ENCODE results near the gene GAB3. TPM values are rescaled to one million over a fixed set of nuclear protein-coding genes. Genes with fewer than 3 reads are reported as not detected.
A peak's percentile ranks its signal among the peaks of the same experiment; 100 is the strongest.

GAB3 gene
- polyA plus RNA-seq, 2 of the 4 experiments (the other 2 are of a cell fraction): 0.13 to 0.39 TPM

GRCh38 chrX:154727418-154727817, 23.5 kb downstream of the GAB3 start:
- ChIA-PET CTCF (interaction anchor here (0.7 to 1.2 kb wide), 2 partner anchors 12 to 21 kb away, joined by 3 to 4 read pairs; no protein-coding TSS in a partner anchor), POLR2A (no interaction called here)
- no peaks in the 10 kb centered on the region for H3K9me3 ChIP-seq
- DNase-seq (ENCODE audit: low read depth in 1 of 2, low spot score in 1 of 2) (no peak), FAIRE-seq (peak; percentile 46), ATAC-seq (no peak)
- peaks cover 27% of the 10 kb centered on the region for H3K4me1 ChIP-seq
- TF ChIP-seq FOXS1 (CRISPR knock-in tag; IDR thresholded peaks at IDR 0.05): no peak
- WGBS (ENCODE audit: missing lambda C conversion rate): 71% methylated on average over 1 of the region's 1 CpG
- H3K4me3 ChIP-seq: no peak overlapping the region
- H3K4me2 ChIP-seq: no peak overlapping the region
- H3K27ac ChIP-seq: no peak overlapping the region

GRCh38 chrX:154724993-154725756, 25.7 kb downstream of the GAB3 start:
- no peaks in the 10 kb centered on the region for H3K9me3 ChIP-seq
- H3K4me3 ChIP-seq: no peak overlapping the region
- no peak for FAIRE-seq
- CTCF ChIA-PET: interaction anchor here (0.7 to 1.3 kb wide), 4 partner anchors 8 to 23 kb away, joined by 3 to 4 read pairs (median 3); no protein-coding TSS in a partner anchor
- no peak overlapping the region for H3K4me2 ChIP-seq
- H3K27ac ChIP-seq: no peak overlapping the region
- ATAC-seq: no peak
- H3K4me1 ChIP-seq: peaks cover 8% of the 10 kb centered on the region
- TF ChIP-seq MAFK (IDR thresholded peaks at IDR 0.05; ENCODE audit: partially characterized antibody) (peak; percentile 76), PHF8 (IDR thresholded peaks at IDR 0.05; ENCODE audit: borderline replicate concordance, low read depth) (no peak)
- POLR2A ChIA-PET: no interaction called here
- DNase-seq (ENCODE audit: low read depth in 1 of 2, low spot score in 1 of 2): no peak
- 81% methylated on average over 2 of the region's 2 CpGs for WGBS (ENCODE audit: missing lambda C conversion rate)

GRCh38 chrX:154721155-154721554, 29.7 kb downstream of the GAB3 start:
- 85% methylated on average over 3 of the region's 3 CpGs for WGBS (ENCODE audit: missing lambda C conversion rate)
- H3K4me3 ChIP-seq: no peak overlapping the region
- POLR2A ChIA-PET: no interaction called here

GRCh38 chrX:154720067-154720466, 30.8 kb downstream of the GAB3 start:
- Histone ChIP-seq H3K4me1 (0 out of 3 replicates have a peak, but pooled peaks cover 5% of the 10 kb centered on the region), H3K27ac (no peak overlapping the region), H3K4me3 (no peak overlapping the region), H3K9me3 (no peaks in the 10 kb centered on the region), H3K4me2 (no peak overlapping the region)
- ChIA-PET CTCF (interaction anchor here (5.2 kb wide), 1 partner anchor 29 kb away, joined by 44 read pairs; the partner anchor contains the start of gene GAB3), POLR2A (no interaction called here)
- DNase-seq (ENCODE audit: low read depth in 1 of 2, low spot score in 1 of 2) (no peak), FAIRE-seq (no peak), ATAC-seq (no peak)
- TF ChIP-seq FOSL2 (IDR thresholded peaks at IDR 0.05) (no peak), FOSL2 (CRISPR knock-in tag; IDR thresholded peaks at IDR 0.05) (0 out of 2 replicates have a peak, but pooled peaks have one; percentile 15), E2F6 (IDR thresholded peaks at IDR 0.05; ENCODE audit: borderline replicate concordance, low read depth) (no peak), PHF8 (IDR thresholded peaks at IDR 0.05; ENCODE audit: borderline replicate concordance, low read depth) (no peak), HOXA7 (CRISPR knock-in tag; IDR thresholded peaks at IDR 0.05) (no peak), ELK1 (IDR thresholded peaks at IDR 0.05; ENCODE audit: low read depth, low read length) (no peak), ZNF302 (CRISPR knock-in tag; IDR thresholded peaks at IDR 0.05) (no peak)
- 42% methylated on average over 4 of the region's 4 CpGs for WGBS (ENCODE audit: missing lambda C conversion rate)

More at GRCh38 chrX:154721155-154721554, 29.7 kb downstream of the GAB3 start:
- FAIRE-seq (no peak), ATAC-seq (no peak), DNase-seq (ENCODE audit: low read depth in 1 of 2, low spot score in 1 of 2) (no peak)
- no peak overlapping the region for H3K27ac ChIP-seq
- H3K4me2 ChIP-seq: no peak overlapping the region
- TF ChIP-seq CBX8 (IDR thresholded peaks at IDR 0.05) (no peak), TFCP2L1 (CRISPR knock-in tag; IDR thresholded peaks at IDR 0.05) (no peak), CBX2 (IDR thresholded peaks at IDR 0.05; ENCODE audit: borderline replicate concordance, low read depth) (no peak), ELK1 (IDR thresholded peaks at IDR 0.05; ENCODE audit: low read depth, low read length) (no peak), NR3C1 (IDR thresholded peaks at IDR 0.05) (no peak), ZNF302 (CRISPR knock-in tag; IDR thresholded peaks at IDR 0.05) (no peak)
- CTCF ChIA-PET: no interaction called here
- H3K4me1 ChIP-seq: 0 out of 3 replicates have a peak, but pooled peaks cover 5% of the 10 kb centered on the region
- no peaks in the 10 kb centered on the region for H3K9me3 ChIP-seq

All from A549 (cell line).